Measurements from ENCODE around the gene HYAL4. TPM values are rescaled to one million over a fixed set of nuclear protein-coding genes. Genes with fewer than 3 reads are reported as not detected.
"Not testable (repeated sequence)": the region's sequence is repeated elsewhere in the genome, so short reads cannot be mapped to it uniquely, and the experiment has no call there.

HYAL4 gene
- total RNA-seq, 4 donors from 2014 or later: 1.3 to 3.0 TPM; not detected in 2

GRCh38 chr7:123816916-123817315, 28.1 kb upstream of the HYAL4 start:
- Histone ChIP-seq H3K36me3 (no peaks in the 10 kb centered on the region), H3K27ac (no peak overlapping the region), H3K9me3 (no peaks in the 10 kb centered on the region), H3K4me1 (no peaks in the 10 kb centered on the region), H3K4me3 (no peak overlapping the region), H3K27me3 (peaks cover 0 to 5% (median 0%) of the 10 kb centered on the region in 4 donors)
- intact Hi-C loops (cut with DNase I): no loop called here
- DNase-seq: no peak
- TF ChIP-seq POLR2A (IDR thresholded peaks at IDR 0.05): no peak
- TF ChIP-seq, protein P1, sequence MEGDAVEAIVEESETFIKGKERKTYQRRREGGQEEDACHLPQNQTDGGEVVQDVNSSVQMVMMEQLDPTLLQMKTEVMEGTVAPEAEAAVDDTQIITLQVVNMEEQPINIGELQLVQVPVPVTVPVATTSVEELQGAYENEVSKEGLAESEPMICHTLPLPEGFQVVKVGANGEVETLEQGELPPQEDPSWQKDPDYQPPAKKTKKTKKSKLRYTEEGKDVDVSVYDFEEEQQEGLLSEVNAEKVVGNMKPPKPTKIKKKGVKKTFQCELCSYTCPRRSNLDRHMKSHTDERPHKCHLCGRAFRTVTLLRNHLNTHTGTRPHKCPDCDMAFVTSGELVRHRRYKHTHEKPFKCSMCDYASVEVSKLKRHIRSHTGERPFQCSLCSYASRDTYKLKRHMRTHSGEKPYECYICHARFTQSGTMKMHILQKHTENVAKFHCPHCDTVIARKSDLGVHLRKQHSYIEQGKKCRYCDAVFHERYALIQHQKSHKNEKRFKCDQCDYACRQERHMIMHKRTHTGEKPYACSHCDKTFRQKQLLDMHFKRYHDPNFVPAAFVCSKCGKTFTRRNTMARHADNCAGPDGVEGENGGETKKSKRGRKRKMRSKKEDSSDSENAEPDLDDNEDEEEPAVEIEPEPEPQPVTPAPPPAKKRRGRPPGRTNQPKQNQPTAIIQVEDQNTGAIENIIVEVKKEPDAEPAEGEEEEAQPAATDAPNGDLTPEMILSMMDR (IDR thresholded peaks at IDR 0.05): no peak
- WGBS, 2 donors: 85 to 88% methylated on average over 3 of the region's 3 CpGs

GRCh38 chr7:123819001-123819400, 26.0 kb upstream of the HYAL4 start:
- TF ChIP-seq, protein P1 (IDR thresholded peaks at IDR 0.05): no peak
- TF ChIP-seq POLR2A (IDR thresholded peaks at IDR 0.05): no peak
- H3K9me3 ChIP-seq: no peaks in the 10 kb centered on the region
- WGBS, 2 donors: 33 to 43% methylated on average over 4 of the region's 4 CpGs
- no peak overlapping the region for H3K4me3 ChIP-seq
- no peak for DNase-seq
- H3K4me1 ChIP-seq: no peaks in the 10 kb centered on the region
- H3K27me3 ChIP-seq: no peaks in the 10 kb centered on the region
- H3K36me3 ChIP-seq: no peaks in the 10 kb centered on the region
- no peak overlapping the region for H3K27ac ChIP-seq
- intact Hi-C loops (cut with DNase I): no loop called here

GRCh38 chr7:123819795-123820194, 25.2 kb upstream of the HYAL4 start:
- H3K4me3 ChIP-seq; H3K4me1 ChIP-seq; H3K27me3 ChIP-seq; H3K36me3 ChIP-seq; intact Hi-C loops (cut with DNase I); H3K9me3 ChIP-seq; DNase-seq; H3K27ac ChIP-seq: not testable (repeated sequence)
- 36 to 58% methylated on average over 4 of the region's 4 CpGs for WGBS, 2 donors

- WGBS, 2 donors: 68 to 73% methylated on average over 2 of the region's 2 CpGs
- Histone ChIP-seq H3K36me3 (no peaks in the 10 kb centered on the region), H3K4me3 (no peak overlapping the region), H3K27ac (no peak overlapping the region), H3K4me1 (no peaks in the 10 kb centered on the region), H3K27me3 (peaks cover 0 to 7% (median 0%) of the 10 kb centered on the region in 4 donors), H3K9me3 (no peaks in the 10 kb centered on the region)
- intact Hi-C loops (cut with DNase I): no loop called here
- no peak for DNase-seq
- no peak for TF ChIP-seq POLR2A (IDR thresholded peaks at IDR 0.05)
- TF ChIP-seq, protein P1 (IDR thresholded peaks at IDR 0.05): no peak
Measured at GRCh38 chr7:123820864-123821263, 24.1 kb upstream of the HYAL4 start.

DNA sequence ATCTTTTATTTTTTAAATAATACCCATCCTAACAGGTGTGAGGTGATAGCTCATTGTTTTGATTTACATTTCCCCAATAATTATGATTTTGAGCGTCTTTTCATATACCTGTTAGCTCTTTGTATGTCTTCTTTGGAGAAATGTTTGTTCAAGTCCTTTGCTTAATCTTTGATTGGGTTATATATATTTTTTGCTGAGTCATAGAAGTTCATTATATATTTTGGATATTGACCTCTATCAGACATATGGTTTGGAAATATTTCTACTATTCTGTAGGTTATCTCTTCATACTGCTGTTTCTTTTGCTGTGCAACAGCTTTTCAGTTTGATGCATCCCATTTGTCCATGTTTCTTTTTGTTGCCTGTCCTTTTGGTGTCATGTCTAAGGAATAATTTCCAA, 23.6 kb upstream of the HYAL4 start:
- intact Hi-C loops (cut with DNase I): no loop called here
- 70 to 78% methylated on average over 1 of the region's 1 CpG for WGBS, 2 donors

DNA sequence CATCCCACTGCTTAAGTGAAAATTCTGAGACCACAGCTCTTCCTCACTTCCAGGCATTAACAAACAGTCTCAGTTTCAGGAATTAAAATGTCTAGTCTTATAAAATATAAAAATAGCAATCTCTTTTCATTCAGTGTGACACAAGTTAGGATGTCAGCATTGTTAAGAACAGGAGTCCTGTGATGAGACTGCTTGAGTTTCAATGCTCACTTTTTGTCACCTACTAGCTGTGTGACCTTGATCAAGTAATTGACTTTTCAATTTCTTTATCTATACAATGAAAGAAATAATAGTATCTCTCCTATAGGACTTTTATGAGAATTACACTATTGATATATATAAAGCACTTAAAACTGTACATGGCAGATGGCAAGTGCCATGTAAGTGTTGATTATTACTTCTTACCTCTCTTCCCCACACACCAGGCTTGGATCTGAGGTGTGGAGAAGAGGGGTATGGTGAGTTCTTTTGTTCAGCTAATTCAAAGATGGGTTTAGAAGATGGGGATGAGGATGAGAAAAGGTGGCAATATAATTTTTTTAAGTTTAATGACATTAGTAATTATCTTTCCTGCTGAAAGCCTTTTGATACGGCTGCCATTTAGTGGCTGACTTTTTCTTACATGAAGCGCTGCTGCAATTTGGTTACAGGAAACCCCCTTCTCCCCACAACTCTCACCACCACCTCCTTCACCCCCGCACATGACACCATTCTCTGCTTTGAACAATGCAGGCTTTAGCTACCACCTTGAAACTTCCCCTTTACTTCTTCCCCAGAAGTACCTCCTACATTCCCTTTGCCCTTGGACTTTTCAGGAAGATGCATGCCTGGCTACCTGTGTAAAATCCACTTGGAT, 20.8 kb upstream of the HYAL4 start:
- Histone ChIP-seq H3K4me3 (no peak overlapping the region), H3K9me3 (no peaks in the 10 kb centered on the region), H3K36me3 (no peaks in the 10 kb centered on the region), H3K27me3 (peaks cover 0 to 7% (median 0%) of the 10 kb centered on the region in 4 donors), H3K27ac (no peak overlapping the region), H3K4me1 (no peaks in the 10 kb centered on the region)
- TF ChIP-seq, protein P1 (IDR thresholded peaks at IDR 0.05): no peak
- no peak for TF ChIP-seq POLR2A (IDR thresholded peaks at IDR 0.05)
- intact Hi-C loops (cut with DNase I): no loop called here
- WGBS, 2 donors: 56 to 65% methylated on average over 3 of the region's 3 CpGs
- DNase-seq: no peak

More for the DNA sequence above, 23.6 kb upstream of the HYAL4 start:
- H3K4me3 ChIP-seq: no peak overlapping the region
- no peak overlapping the region for H3K27ac ChIP-seq
- H3K9me3 ChIP-seq: no peaks in the 10 kb centered on the region
- H3K36me3 ChIP-seq: no peaks in the 10 kb centered on the region
- no peak for DNase-seq
- peaks cover 0 to 7% (median 0%) of the 10 kb centered on the region in 4 donors for H3K27me3 ChIP-seq
- TF ChIP-seq POLR2A (IDR thresholded peaks at IDR 0.05): no peak
- H3K4me1 ChIP-seq: no peaks in the 10 kb centered on the region
